ENCODE results near the gene USP16.
"Not testable (repeated sequence)": the region's sequence is repeated elsewhere in the genome, so short reads cannot be mapped to it uniquely, and the experiment has no call there.

DNA sequence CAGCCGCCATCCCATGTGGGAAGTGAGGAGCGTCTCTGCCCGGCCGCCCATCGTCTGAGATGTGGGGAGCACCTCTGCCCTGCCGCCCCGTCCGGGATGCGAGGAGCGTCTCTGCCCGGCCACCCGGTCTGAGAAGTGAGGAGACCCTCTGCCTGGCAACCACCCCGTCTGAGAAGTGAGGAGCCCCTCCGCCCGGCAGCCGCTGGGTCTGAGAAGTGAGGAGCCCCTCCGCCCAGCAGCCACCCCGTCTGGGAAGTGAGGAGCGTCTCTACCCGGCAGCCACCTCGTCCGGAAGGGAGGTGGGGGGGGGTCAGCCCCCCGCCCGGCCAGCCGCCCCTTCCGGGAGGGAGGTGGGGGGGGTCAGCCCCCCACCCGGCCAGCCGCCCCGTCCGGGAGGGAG lies 13.2 kb upstream of the USP16 start:
- TF ChIP-seq, protein P1, sequence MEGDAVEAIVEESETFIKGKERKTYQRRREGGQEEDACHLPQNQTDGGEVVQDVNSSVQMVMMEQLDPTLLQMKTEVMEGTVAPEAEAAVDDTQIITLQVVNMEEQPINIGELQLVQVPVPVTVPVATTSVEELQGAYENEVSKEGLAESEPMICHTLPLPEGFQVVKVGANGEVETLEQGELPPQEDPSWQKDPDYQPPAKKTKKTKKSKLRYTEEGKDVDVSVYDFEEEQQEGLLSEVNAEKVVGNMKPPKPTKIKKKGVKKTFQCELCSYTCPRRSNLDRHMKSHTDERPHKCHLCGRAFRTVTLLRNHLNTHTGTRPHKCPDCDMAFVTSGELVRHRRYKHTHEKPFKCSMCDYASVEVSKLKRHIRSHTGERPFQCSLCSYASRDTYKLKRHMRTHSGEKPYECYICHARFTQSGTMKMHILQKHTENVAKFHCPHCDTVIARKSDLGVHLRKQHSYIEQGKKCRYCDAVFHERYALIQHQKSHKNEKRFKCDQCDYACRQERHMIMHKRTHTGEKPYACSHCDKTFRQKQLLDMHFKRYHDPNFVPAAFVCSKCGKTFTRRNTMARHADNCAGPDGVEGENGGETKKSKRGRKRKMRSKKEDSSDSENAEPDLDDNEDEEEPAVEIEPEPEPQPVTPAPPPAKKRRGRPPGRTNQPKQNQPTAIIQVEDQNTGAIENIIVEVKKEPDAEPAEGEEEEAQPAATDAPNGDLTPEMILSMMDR (IDR thresholded peaks at IDR 0.05; ENCODE audit: low read length) = not testable (repeated sequence)
- not testable (repeated sequence) for TF ChIP-seq EZH2phosphoT487 (IDR thresholded peaks at IDR 0.05; ENCODE audit: low read length)

Data from MM.1S (cell line).